CD4-positive, alpha-beta T cell (primary cell): ENCODE results near the gene POLR3C. TPM values are rescaled to one million over a fixed set of nuclear protein-coding genes. Genes with fewer than 3 reads are reported as not detected.

Experiments
- ATAC-seq: fragments of 200-7000 bp; cut with Tn5 transposase; one replicate; pipeline ENCODE4 v1.10.0; 2022; ENCODE audit warnings: mild to moderate bottlenecking; ENCODE audit not compliant: poor library complexity
- CTCF ChIA-PET: fragments of 350-600 bp; sonication (Branson Sonifier 250); formaldehyde crosslinking; loops from one replicate; lab custom pipeline; 2021; ENCODE audit warnings: antibody characterized with exemption, inconsistent platforms; lab: Charles Lee
- POLR2A ChIA-PET: fragments of 350-600 bp; sonication (Branson Sonifier 250); formaldehyde crosslinking; loops from one replicate; lab custom pipeline; 2021; ENCODE audit warnings: antibody characterized with exemption, inconsistent platforms; lab: Charles Lee
- DNase-seq, 14 experiments: peaks; one replicate each; pipeline ENCODE4 v3.0.0-alpha.2; 2013 to 2020; ENCODE audit warnings: mixed read lengths in 2 of 14
- H3K27ac ChIP-seq, 2 donors: one replicate each; pipeline versions ENCODE4 v1.5.1 to v1.7.0; 2013; ENCODE audit warnings: low read length in 2 of 2, low read depth in 1 of 2, mild to moderate bottlenecking in 1 of 2
- H3K27me3 ChIP-seq, 2 experiments: 1 replicate in 1 of 2; 2 replicates in 1 of 2; pipeline versions ENCODE4 v1.6.1 to v1.7.0; 2013; ENCODE audit warnings: low read length in 2 of 2, control low read depth in 1 of 2, mild to moderate bottlenecking in 1 of 2, moderate library complexity in 1 of 2; ENCODE audit not compliant: insufficient read depth in 2 of 2, control insufficient read depth in 1 of 2
- H3K36me3 ChIP-seq: one replicate; pipeline ENCODE4 v1.6.1; 2013; ENCODE audit warnings: low read length, control low read depth; ENCODE audit not compliant: insufficient read depth
- H3K4me1 ChIP-seq: one replicate; pipeline ENCODE4 v1.6.1; 2013; ENCODE audit warnings: low read length, control low read depth; ENCODE audit not compliant: insufficient read depth
- H3K4me3 ChIP-seq: one replicate; pipeline ENCODE4 v1.5.1; 2013; ENCODE audit warnings: mild to moderate bottlenecking, low read length, moderate library complexity
- H3K9me3 ChIP-seq, 2 experiments: 1 replicate in 1 of 2; 2 replicates in 1 of 2; pipeline versions ENCODE4 v1.6.1 to v1.7.0; 2013; ENCODE audit warnings: low read length in 2 of 2, mild to moderate bottlenecking in 2 of 2, control low read depth in 1 of 2, moderate library complexity in 1 of 2; ENCODE audit not compliant: control insufficient read depth in 1 of 2, insufficient read depth in 1 of 2
- H3K27ac Mint-ChIP-seq: one replicate; pipeline ENCODE4 v1.8.0; 2020; ENCODE audit warnings: mixed read lengths
- H3K27me3 Mint-ChIP-seq: one replicate; pipeline ENCODE4 v1.8.0; 2021; ENCODE audit warnings: mixed read lengths
- H3K36me3 Mint-ChIP-seq: one replicate; pipeline ENCODE4 v1.8.0; 2021; ENCODE audit warnings: low read depth, mixed read lengths
- H3K4me1 Mint-ChIP-seq: one replicate; pipeline ENCODE4 v1.8.0; 2021; ENCODE audit warnings: low read depth, mixed read lengths
- H3K4me3 Mint-ChIP-seq: one replicate; pipeline ENCODE4 v1.8.0; 2020; ENCODE audit warnings: mild to moderate bottlenecking, mixed read lengths
- H3K9me3 Mint-ChIP-seq: one replicate; pipeline ENCODE4 v1.8.0; 2020; ENCODE audit warnings: mixed read lengths
- intact Hi-C, 2 experiments: fragments of 100-400 bp; cut with DNase I in 1 of 2; cut with micrococcal nuclease in 1 of 2; formaldehyde crosslinking; loops; one replicate each; pipeline versions ENCODE4 v1.15.1 to v1.9.0; 2023 to 2025; cut with DNase I, micrococcal nuclease
- total RNA-seq, 174 experiments: library from RNA in 2 of 174; stranded (reverse) in 2 of 174; gene quantifications; one replicate each; pipeline ENCODE4 v1.2.3 and lab custom pipeline; 2021 to 2026
- TF ChIP-seq, protein P1 (sequence below): fragments of 200-600 bp; IDR thresholded peaks from one replicate; pipeline ENCODE4 v1.8.0; 2022; ENCODE audit warnings: antibody characterized with exemption, mild to moderate bottlenecking

Gene POLR3C
- total RNA-seq, 2 experiments from 2014 or later: 18.6 to 19.9 TPM

DNA sequence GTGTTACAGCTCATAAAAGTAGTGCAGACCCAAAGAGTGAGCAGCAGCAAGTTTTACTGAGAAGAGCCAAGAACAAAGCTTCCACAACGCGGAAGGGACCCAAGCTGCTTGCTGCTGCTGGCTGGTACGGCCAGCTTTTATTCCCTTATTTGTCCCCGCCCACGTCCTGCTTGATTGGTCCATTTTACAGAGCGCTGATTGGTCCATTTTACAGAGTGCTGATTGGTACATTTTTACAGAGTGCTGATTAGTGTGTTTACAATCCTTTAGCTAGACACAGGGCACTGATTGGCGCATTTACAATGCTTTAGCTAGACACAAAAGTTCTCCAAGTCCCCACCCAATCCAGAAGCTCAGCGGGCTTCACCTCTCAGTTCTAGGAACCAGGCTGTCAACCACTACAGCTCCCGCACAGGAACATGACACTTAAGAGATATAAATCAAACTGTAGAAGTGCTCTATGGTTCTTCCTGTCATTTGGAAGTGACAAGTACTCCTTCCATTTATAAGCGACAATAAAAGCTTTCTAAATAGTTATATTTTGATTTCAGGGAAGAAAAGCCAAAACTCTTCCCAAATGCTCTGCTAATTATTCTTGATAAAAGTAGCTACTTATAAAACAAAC lies 28.6 kb upstream of the POLR3C start:
- Mint-ChIP-seq H3K27ac (no peak overlapping the region), H3K4me1 (peaks cover 15% of the 10 kb centered on the region), H3K27me3 (no peaks in the 10 kb centered on the region), H3K36me3 (peaks cover 72% of the 10 kb centered on the region), H3K4me3 (no peak overlapping the region), H3K9me3 (peaks cover 7% of the 10 kb centered on the region)
- H3K27ac ChIP-seq: no peak overlapping the region
- no peak for DNase-seq
- H3K36me3 ChIP-seq: no peaks in the 10 kb centered on the region
- ChIA-PET CTCF (no interaction called here), POLR2A (no interaction called here)
- no peak overlapping the region for H3K4me3 ChIP-seq
- TF ChIP-seq, protein P1, sequence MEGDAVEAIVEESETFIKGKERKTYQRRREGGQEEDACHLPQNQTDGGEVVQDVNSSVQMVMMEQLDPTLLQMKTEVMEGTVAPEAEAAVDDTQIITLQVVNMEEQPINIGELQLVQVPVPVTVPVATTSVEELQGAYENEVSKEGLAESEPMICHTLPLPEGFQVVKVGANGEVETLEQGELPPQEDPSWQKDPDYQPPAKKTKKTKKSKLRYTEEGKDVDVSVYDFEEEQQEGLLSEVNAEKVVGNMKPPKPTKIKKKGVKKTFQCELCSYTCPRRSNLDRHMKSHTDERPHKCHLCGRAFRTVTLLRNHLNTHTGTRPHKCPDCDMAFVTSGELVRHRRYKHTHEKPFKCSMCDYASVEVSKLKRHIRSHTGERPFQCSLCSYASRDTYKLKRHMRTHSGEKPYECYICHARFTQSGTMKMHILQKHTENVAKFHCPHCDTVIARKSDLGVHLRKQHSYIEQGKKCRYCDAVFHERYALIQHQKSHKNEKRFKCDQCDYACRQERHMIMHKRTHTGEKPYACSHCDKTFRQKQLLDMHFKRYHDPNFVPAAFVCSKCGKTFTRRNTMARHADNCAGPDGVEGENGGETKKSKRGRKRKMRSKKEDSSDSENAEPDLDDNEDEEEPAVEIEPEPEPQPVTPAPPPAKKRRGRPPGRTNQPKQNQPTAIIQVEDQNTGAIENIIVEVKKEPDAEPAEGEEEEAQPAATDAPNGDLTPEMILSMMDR: no peak
- no peak for ATAC-seq
- H3K27me3 ChIP-seq: no peaks in the 10 kb centered on the region
- H3K4me1 ChIP-seq: no peaks in the 10 kb centered on the region
- intact Hi-C loops: no loop called here
- peaks cover 4 to 14% of the 10 kb centered on the region in 2 experiments for H3K9me3 ChIP-seq

DNA sequence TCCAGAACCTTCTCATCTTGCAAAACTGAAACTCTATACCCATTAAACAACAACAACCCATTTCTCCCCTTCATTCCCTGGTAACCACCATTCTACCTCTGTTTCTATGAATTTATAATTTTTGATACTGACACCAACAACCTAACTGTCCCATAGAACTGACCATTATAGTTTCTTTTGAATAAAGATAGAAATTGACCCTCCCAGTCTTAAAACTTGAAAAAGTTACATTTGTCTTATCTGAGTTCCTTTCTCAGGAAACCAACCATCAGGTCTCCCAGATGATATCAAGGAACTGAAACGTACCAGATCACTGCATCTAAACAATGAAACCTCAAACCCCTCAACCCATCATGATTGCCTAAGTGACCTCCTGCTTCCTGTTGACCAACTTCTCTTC lies 27.2 kb upstream of the POLR3C start:
- Mint-ChIP-seq H3K27ac (no peak overlapping the region), H3K4me1 (peaks cover 22% of the 10 kb centered on the region), H3K36me3 (peaks cover 75% of the 10 kb centered on the region), H3K27me3 (no peaks in the 10 kb centered on the region), H3K4me3 (no peak overlapping the region), H3K9me3 (peaks cover 7% of the 10 kb centered on the region)
- Histone ChIP-seq H3K36me3 (no peaks in the 10 kb centered on the region), H3K4me1 (no peaks in the 10 kb centered on the region), H3K9me3 (peaks cover 4 to 14% of the 10 kb centered on the region in 2 experiments), H3K27ac (no peak overlapping the region), H3K4me3 (no peak overlapping the region), H3K27me3 (no peaks in the 10 kb centered on the region)
- ATAC-seq: no peak
- CTCF ChIA-PET: no interaction called here
- TF ChIP-seq, protein P1: no peak
- POLR2A ChIA-PET: no interaction called here
- intact Hi-C loops: no loop called here
- no peak for DNase-seq

DNA sequence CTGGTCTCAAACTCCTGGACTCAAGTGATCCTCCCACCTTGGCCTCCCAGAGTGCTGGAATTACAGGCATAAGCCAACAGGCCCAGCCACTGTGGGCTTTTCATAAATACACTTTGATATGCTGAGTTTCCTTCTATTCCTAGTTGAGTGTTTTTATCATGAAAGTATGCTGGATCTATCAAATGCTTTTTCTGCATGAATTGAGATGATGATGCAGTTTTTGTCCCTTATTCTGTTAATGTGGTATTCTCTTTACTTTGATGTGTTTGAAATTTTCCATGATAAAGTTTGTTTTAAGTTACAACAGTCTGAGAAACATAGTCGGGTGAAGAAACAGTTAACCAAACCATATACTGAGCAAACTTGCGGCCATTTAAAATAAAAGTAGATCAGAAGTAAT lies 24.2 kb upstream of the POLR3C start:
- H3K36me3 Mint-ChIP-seq: peaks cover 57% of the 10 kb centered on the region
- Histone ChIP-seq H3K4me3 (no peak overlapping the region), H3K27me3 (no peaks in the 10 kb centered on the region), H3K36me3 (no peaks in the 10 kb centered on the region), H3K4me1 (no peaks in the 10 kb centered on the region), H3K9me3 (peaks cover 4 to 14% of the 10 kb centered on the region in 2 experiments), H3K27ac (no peak overlapping the region)
- H3K27ac Mint-ChIP-seq: no peak overlapping the region
- H3K4me3 Mint-ChIP-seq: no peak overlapping the region
- DNase-seq (no peak), ATAC-seq (no peak)
- POLR2A ChIA-PET: no interaction called here
- peaks cover 7% of the 10 kb centered on the region for H3K9me3 Mint-ChIP-seq
- no peaks in the 10 kb centered on the region for H3K27me3 Mint-ChIP-seq
- intact Hi-C loops: no loop called here
- CTCF ChIA-PET: no interaction called here
- H3K4me1 Mint-ChIP-seq: peaks cover 46% of the 10 kb centered on the region
- TF ChIP-seq, protein P1: no peak
